HG03103 (cell line): ENCODE results near the gene CBFB.

Experiments used
- ATAC-seq: cut with Tn5 transposase; IDR thresholded peaks from one replicate; pipeline ENCODE4 v1.9.1; 2021; ENCODE audit warnings: low read depth; ENCODE audit not compliant: unreplicated experiment

Gene CBFB

GRCh38 chr16:67089101-67089500 is 60.2 kb downstream of the CBFB start:
- no peak for ATAC-seq

GRCh38 chr16:67091906-67092566 is 63.1 kb downstream of the CBFB start:
- ATAC-seq: no peak

- ATAC-seq: no peak
Observed at GRCh38 chr16:67093098-67093726, 64.3 kb downstream of the CBFB start.

GRCh38 chr16:67098599-67098998 is 69.7 kb downstream of the CBFB start:
- ATAC-seq: no peak

- ATAC-seq: no peak
Observed at GRCh38 chr16:67100569-67101310, 71.8 kb downstream of the CBFB start.

GRCh38 chr16:67101311-67102082 is 72.5 kb downstream of the CBFB start:
- ATAC-seq: no peak

- ATAC-seq: no peak
Observed at GRCh38 chr16:67104061-67104460, 75.1 kb downstream of the CBFB start.

- no peak for ATAC-seq
Observed at GRCh38 chr16:67104845-67105244, 75.9 kb downstream of the CBFB start.

- ATAC-seq: no peak
Observed at GRCh38 chr16:67105246-67105645, 76.3 kb downstream of the CBFB start.

- no peak for ATAC-seq
Observed at GRCh38 chr16:67105881-67106280, 76.9 kb downstream of the CBFB start.

- ATAC-seq: no peak
Observed at GRCh38 chr16:67108489-67108888, 79.5 kb downstream of the CBFB start.

- ATAC-seq: no peak
Observed at GRCh38 chr16:67108931-67109406, 80.0 kb downstream of the CBFB start.

GRCh38 chr16:67109407-67110135 is 80.6 kb downstream of the CBFB start, which contains the start of gene PHAF1:
PHAF1 (plus strand) TSS chr16:67109941; CDS start chr16:67110176, 235 bp downstream.
- ATAC-seq: peak; percentile 81

GRCh38 chr16:67111951-67112444 is 83.0 kb downstream of the CBFB start:
- ATAC-seq: no peak

- no peak for ATAC-seq
Observed at GRCh38 chr16:67112591-67113399, 83.8 kb downstream of the CBFB start.

- no peak for ATAC-seq
Observed at GRCh38 chr16:67114793-67115192, 85.8 kb downstream of the CBFB start.

GRCh38 chr16:67115639-67116038 is 86.7 kb downstream of the CBFB start:
- ATAC-seq: no peak

GRCh38 chr16:67116388-67117311 is 87.7 kb downstream of the CBFB start:
- ATAC-seq: no peak
